NK-92 (cell line): ENCODE measurements around the gene GTF2IRD1.
"Not testable (repeated sequence)": the region's sequence is repeated elsewhere in the genome, so short reads cannot be mapped to it uniquely, and the experiment has no call there.

Experiments
- DNase-seq: peaks from one replicate; lab custom pipeline; 2025; ENCODE audit not compliant: unreplicated experiment; lab: John Stamatoyannopoulos, UW

Gene GTF2IRD1

GRCh38 chr7:74453322-74454011, at the start of gene GTF2IRD1:
TSS of gene GTF2IRD1 (plus strand) at chr7:74453906. CDS start at chr7:74508081, 54,175 bp downstream.
- no peak for DNase-seq

GRCh38 chr7:74404388-74404700, 49.4 kb upstream of the GTF2IRD1 start:
- DNase-seq: no peak

DNA sequence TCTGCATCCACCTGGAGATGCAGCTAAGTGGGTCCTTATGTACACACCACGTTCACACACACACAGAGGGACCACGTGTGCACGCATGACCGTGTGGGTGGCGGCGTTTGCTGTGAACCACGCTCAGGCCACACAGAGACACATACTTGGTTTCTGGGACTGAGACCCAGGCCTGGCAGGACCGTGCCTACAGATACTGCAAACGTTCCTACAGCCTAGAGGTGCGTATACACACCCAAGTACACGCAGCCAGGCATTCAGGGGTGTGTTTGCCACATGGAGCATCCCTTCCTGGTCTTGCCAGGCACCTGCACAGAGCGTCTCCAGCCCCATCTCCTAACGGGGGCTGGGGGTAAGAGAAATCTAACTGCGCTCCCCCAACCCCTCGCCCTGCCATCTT, 49.0 kb upstream of the GTF2IRD1 start:
- DNase-seq: no peak

DNA sequence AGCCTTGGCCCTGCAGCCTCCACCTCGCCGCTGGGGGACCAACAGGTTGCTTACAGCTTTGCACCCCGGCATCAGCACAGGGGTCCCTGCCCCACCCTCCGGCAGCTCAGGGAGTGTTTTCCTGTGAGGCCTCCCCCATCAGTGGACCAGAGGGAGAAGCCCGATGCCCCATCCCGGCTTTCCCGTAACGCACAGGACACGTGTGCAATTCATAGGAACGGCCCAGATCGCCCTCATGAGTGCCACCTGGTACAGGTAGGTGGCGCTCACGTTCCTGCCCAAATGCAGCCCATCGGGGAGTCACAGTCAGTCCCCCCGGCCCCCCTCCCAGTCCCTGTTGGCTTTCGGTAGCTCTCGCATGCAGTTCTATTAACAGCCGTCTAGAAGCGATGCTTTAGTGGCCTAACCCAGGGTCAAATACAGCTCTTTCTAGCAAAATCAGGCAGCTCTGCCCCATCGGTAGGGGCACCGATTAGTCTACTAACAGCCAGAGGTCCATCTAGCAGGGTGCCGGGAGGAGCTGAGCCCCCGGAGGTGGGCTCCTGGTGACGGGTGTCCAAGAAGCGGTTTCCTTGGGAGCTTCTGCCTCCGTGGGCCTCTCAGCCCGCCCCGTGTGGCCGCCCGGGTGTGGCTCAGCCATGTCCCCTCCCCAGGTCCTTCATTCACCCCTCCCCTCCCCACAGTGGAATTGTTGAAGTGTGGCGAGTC, 48.4 kb upstream of the GTF2IRD1 start:
- DNase-seq: no peak

GRCh38 chr7:74405899-74406512, 47.7 kb upstream of the GTF2IRD1 start:
- DNase-seq: no peak

DNA sequence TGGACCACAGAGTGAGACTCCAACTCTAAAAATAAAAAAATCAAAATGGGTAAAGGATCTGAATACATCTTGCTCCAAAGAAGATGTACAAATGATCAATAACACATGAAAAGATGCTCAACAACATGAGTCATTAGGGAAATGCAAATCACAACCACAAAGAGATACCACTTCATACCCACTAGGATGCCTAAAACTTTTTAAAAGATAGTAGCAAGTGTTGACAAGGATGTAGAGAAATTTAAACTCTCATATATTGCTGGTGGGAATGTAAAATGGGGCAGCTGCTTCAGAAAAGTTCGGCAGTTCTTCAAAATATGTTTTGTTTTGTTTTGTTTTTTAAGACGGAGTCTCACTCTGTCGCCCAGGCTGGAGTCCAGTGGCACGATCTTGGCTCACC, 45.7 kb upstream of the GTF2IRD1 start:
- no peak for DNase-seq

GRCh38 chr7:74409571-74409970, 44.1 kb upstream of the GTF2IRD1 start:
- DNase-seq: no peak

DNA sequence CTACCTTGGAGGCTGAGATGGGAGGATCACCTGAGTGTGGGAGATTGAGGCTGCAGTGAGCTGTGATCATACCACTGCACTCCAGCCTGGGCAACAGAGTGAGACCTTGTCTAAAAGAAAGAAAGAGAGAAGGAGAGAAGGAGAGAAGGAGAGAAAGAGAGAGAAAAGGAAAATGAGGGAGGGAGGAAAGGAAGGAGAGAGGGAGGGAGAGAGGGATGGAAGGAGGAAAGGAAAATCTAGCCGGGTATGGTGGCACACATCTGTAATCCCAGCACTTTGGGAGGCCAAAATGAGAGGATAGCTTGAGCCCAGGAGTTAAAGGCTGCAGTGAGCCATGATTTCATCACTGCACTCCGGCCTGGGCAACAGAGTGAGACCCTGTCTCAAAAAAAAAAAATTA, 42.9 kb upstream of the GTF2IRD1 start:
- no peak for DNase-seq

DNA sequence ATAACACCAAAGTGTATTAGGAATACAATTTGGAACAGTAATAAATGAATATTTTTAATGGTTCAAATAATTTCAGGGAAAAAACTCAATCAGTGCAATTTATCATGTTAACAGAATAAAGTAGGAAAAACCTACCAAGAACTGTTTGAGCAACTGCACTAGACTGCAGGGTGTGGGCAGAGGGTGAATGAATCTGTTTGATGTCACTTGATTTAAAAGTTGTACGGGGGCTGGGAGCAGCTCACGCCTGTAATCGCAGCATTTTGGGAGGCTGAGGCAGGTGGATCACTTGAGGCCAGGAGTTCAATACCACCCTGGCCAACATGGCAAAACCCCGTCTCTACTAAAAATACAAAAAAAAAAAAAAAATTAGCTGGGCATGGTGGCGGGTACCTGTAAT, 42.1 kb upstream of the GTF2IRD1 start:
- DNase-seq: not testable (repeated sequence)

- no peak for DNase-seq
Observed at GRCh38 chr7:74412056-74412455, 41.6 kb upstream of the GTF2IRD1 start.

GRCh38 chr7:74412603-74413002, 41.1 kb upstream of the GTF2IRD1 start:
- no peak for DNase-seq

DNA sequence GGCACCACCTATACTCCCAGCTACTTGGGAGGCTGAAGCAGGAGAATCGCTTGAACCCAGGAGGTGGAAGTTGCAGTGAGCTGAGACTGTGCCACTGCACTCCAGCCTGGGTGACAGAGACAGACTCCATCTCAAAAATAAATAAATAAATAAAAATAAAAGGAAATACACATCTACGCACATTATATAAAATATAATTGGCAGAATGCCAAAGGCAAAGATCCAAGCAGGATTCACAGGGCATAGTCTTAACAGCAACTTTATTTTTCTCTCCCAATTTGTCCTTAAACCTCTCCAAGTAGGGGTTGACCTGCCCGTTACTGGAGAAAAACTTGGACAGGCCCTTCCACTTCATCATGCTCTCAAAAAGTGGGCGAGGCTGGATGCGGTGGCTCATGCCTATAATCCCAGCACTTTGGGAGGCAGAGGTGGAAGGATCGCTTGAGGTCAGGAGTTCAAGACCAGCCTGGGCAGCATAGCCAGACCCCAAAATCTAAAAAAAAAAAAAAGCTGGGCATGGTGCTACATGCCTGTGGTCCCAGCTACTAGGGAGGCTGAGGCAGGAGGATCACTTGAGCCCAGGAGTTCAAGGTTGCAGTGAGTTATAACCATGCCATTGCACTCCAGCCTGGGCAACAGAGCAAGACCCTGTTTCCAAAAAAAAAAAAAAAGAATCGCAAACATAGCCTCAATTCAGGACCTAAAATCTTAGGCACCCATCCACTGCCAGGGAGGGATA, 38.9 kb upstream of the GTF2IRD1 start:
- not testable (repeated sequence) for DNase-seq

- no peak for DNase-seq
Observed at GRCh38 chr7:74417419-74417971, 36.2 kb upstream of the GTF2IRD1 start.

- DNase-seq: no peak
Observed at GRCh38 chr7:74418076-74418475, 35.6 kb upstream of the GTF2IRD1 start.

- no peak for DNase-seq
Observed at GRCh38 chr7:74418538-74418937, 35.2 kb upstream of the GTF2IRD1 start.

DNA sequence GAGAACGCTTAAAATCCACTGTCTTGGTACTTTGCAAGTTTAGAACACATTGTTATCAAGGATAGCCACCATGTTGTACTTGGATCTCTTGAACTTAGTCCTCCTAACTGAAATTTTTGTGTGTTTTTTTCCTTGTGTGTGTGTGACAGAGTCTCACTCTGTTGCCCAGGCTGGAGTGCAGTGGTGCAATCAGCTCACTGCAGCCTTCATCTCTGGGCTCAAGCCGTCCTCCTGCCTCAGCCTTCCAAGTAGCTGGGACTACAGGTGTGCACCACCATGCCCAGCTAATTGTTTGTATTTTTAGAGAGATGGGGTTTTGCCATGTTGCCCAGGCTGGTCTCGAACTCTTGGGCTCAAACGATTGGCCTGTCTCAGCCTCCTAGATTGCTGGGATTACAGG, 34.5 kb upstream of the GTF2IRD1 start:
- DNase-seq: not testable (repeated sequence)

DNA sequence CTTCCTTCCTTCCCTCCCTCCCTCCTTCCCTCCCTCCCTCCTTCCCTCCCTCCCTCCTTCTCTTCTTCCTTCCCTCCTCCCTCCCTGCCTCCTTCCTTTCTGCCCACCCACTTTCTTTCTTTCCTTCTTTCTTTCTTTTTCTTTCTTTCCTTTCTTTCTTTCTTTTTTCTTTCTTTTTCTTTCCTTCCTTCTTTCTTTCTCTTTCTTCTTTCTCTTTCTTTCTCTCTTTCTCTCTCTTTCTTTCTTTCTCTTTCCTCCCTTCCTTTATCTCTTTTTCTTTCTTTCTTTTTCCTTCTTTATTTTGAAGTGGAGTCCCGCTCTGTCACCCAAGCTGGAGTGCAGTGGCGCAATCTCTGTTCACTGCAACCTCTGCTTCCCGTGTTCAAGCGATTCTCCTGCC, 33.7 kb upstream of the GTF2IRD1 start:
- DNase-seq: no peak

DNA sequence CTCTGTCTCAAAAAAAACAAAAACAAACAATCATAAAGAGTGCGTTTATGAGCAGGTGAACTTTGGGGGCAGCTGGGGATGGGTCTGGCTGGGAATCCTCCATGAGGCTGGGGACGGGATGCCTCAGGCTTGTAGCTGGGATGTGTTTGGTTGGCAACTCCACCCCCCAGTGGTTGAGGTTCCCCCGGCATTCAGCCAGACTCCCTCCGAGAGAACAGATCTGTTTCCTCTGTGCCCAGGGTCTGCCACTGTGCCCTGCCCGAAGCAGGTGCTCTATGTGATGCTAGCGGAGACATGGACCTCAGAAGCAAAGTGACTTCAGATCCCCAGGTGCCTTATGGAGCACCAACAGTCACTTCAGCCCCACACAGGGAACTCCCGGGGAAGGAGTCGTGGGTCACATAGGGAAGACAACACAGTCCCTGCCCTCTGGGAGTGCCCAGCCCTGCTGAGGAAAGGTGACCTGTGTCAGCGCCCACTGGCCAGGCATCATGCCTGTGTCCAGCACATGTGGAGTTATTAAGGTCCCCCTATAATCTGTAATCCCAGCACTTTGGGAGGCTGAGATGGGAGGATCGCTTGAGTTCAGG, 29.3 kb upstream of the GTF2IRD1 start:
- no peak for DNase-seq

- no peak for DNase-seq
Observed at GRCh38 chr7:74428023-74428422, 25.7 kb upstream of the GTF2IRD1 start.

DNA sequence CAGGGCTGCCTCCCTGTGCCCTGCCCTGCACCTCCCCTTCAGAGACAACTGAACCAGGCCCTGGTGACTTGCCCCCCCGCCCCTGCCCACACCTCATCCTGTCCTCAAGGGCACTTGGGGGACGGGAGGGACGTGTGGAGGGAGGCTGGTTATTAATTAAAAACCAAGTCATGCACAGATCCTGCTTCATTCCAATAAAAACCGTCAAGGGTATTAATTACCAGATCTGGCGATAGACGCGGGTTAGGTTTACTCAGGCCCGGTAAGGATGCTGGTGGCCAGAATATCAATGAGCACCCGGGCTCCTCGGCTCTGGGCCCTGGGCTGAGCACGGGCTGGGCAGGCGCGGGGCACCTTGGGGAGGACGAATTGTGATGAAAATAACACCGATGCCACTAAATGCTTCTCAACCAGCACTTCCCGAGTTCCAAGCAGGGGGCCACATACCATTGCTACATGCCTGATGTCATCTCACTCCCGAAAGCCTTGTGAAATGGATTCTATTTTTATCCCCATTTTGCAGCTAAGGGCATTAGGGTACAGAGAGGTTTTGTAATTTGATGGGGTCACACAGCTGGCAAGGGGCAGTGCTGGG, 24.5 kb upstream of the GTF2IRD1 start:
- DNase-seq: no peak

DNA sequence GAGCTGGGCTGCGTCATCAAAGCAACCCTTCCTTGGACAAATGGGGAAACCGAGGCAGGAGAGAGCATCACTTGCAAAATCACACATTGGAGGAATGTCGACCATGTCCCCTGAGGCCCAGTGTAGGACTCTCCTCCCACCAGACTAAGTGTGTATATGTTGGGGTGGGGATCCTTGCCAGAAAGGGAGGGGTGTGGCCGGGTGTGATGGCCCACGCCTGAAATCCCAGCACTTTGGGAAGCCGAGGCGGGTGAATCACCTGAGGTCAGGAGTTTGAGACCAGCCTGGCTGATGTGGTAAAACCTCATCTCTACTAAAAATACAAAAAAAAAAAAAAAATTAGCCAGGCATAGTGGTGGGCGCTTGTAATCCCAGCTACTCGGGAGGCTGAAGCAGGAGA, 23.3 kb upstream of the GTF2IRD1 start:
- DNase-seq: not testable (repeated sequence)
